HG02943 (cell line): ENCODE results near the gene VRK1.

Experiments used
- ATAC-seq: cut with Tn5 transposase; IDR thresholded peaks from one replicate; pipeline ENCODE4 v1.9.1; 2021; ENCODE audit warnings: mild to moderate bottlenecking, low read depth, moderate library complexity; ENCODE audit not compliant: unreplicated experiment

The VRK1 gene

DNA sequence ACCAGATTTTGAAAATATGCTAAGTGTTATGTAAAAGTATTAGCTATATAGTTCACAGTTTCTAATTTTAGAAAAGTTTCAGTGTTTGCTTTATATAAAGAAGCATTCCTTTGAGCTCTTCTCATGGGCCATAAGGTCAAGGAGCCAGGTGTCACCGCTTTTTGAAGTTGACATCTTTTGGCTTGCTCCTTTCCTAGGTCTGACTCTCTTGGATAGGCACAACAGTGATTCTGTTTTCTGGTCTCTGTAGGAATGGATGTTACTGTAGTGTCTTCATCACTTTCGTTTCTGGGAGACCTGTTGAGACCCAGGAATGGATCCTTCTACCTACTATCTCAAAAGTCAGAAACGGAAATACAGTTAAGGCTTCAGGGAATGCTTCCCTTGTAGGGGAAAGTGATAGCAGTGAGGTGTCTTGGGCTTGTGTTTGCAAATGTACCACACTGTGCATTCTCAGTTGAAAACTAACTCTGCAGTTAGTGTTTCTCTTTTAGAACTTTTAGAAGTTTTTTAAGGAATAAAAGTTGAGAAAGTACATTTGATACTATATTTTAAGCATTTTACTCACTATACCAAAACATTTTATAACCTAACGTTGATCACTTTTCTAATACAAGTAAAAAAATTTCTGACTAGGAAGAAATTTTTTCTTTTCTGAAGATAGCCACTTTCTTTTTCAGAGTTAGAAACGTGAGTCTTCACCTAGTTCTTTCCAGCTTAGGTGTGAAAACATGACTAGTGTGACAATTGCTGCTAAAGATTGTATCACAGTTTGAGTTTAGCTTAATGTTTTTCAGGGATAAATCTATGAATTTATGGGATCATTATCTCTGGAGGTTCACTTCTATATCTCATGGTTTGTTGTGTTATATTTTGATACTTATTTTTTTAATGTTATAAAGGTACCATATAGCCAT, 20.8 kb downstream of the VRK1 start:
- ATAC-seq, result no peak

DNA sequence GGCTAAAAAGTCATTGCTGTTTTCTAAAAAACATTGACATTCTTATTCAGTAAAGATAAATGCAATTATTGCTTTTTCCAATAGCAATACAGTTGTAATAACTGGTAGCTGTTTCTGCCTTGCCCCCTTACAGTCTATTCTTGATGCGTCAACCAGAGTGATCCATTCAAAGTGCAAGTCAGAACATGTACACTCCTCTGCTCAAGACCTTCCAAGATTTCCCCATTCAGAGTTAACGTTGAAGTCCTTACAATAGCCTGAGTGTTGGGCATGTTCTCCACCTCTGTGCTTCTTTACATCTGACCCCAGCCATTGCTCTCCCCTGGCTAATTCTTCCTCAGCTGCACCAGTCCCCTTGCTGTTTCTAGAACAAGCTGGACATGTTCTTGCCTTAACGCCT, 24.3 kb downstream of the VRK1 start:
- no peak for ATAC-seq

- ATAC-seq, result no peak
These were observed 26.5 kb downstream of the VRK1 start for GRCh38 chr14:96823652-96824051.

DNA sequence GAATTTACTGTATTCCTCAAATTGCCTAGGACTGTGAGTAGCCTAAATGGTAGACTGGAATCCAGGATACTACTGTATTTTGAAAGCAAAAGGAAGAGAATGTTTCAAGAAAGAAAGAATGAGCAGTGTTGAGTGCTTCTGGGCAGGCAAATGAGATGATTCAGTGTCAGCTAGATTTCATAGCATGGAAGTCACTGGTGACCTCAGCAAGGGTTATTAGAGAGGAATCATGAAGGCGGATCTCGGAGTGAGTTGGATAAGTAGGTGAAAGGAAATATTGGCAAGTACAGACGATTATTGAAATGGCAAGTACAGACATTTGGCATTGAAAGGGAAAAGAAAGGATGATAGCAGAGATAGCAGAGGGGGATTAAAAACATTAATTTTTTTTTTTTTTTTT, 27.1 kb downstream of the VRK1 start:
- ATAC-seq, result no peak

DNA sequence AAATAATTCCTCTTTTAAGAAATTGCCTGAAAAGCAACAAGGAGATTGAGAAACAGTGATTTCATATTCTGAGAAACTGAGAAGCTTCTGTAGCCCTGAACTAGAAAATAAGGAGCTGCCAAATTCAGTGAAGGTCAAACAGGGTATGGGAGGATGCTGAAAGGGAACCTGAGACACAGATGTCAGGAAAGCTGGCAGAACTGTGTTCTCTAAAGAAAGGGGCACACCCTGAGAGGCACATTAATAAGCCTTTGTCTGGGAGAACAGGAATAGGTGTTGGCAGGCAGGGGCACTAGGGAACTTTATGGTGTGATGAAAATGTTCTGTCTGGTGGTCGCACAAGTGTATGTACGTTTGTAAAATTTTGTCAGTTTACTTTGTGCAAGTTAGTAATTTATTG, 29.6 kb downstream of the VRK1 start:
- no peak for ATAC-seq

DNA sequence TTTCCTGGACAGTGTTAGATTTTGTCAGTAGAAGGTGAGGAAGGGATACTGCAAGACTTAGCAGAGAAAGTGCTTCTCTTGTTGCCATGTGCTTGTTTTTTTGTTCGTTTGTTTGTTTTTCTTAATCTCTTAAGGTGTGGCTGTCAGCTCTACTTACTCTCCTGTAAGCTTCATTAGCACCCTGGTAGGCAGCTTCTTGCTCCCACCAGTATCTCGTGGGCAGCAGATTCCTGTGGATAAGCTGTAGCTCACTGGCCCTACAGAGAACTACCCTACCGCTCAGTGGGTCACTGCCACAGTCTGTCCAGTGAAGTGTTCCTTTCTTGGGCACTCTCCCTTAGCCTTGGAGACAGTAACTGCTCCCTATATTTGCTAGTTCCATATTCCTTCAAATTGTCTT, 30.1 kb downstream of the VRK1 start:
- no peak for ATAC-seq

- no peak for ATAC-seq
These were observed 32.6 kb downstream of the VRK1 start for GRCh38 chr14:96829791-96830190.

- no peak for ATAC-seq
These were observed 33.8 kb downstream of the VRK1 start for GRCh38 chr14:96830946-96831345.

GRCh38 chr14:96832351-96832750, 35.2 kb downstream of the VRK1 start:
- ATAC-seq, result no peak

DNA sequence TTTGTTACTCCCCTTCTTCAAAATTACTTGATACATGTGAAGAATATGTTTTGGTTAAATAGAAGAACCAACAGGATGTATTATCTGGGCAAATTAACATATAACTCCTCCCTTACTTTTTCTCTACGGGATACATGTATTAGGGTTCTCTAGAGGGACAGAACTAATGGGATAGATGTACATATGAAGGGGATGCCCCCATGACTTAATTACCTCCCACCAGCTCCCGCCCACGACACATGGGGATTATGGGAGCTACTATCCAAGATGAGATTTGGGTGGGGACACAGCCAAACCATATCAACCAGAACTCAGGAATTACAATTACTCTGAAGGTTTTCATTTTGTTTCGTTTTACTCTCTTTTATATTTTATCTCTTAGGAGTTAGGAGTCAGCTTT, 41.3 kb downstream of the VRK1 start:
- ATAC-seq, result no peak

GRCh38 chr14:96839251-96839650, 42.1 kb downstream of the VRK1 start:
- ATAC-seq, result no peak

DNA sequence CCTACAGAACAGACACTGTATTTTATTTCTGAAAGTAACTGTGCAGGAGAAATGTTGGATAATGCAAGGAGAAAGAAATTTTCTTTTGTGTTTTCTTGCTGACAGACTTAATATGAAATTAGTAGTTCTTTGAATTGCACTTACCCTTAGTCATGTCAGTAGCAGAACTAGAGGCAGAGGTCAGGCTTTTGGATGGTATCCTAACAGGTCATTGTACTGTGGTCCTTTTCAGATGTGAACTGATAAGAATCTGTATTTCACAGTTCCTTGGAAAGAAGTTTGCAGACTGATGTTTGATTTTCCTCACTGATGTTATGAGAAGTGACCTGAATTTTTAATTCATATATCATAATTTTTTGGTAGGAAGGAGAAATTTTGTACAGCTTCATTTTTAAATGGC, 46.0 kb downstream of the VRK1 start:
- ATAC-seq, result no peak

DNA sequence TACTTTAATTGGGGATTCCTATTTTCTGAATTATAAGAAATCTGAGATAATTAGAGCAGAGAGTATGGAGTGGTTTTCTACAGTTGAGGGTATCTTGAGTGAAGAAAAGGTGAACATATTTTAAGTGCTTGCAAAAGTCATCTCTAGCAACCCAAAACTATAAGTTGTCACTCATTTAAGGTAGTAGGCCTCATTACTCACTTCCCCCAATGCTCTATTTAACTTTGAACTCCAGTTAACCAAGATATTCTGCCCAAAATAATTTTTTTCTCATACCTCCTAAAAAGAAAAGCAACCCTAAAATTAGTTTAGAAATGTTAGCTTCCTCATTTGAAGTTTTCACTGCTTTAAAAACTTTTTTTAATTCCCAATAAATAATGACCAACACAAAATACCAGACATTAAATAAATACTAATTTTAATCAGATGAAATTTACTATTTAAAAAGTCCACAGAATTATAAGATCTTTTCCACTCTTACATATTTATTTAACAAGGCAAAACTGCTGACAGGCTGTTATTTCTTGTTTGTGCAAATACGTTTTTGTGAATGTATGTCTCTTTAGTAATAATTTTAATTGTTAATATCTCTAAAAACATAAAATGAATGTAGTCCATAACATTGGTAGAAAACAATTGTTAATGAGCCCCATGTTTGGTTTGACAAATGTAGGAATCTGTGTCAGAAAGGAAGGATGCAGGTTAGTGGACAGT, 47.8 kb downstream of the VRK1 start:
- ATAC-seq, result no peak

DNA sequence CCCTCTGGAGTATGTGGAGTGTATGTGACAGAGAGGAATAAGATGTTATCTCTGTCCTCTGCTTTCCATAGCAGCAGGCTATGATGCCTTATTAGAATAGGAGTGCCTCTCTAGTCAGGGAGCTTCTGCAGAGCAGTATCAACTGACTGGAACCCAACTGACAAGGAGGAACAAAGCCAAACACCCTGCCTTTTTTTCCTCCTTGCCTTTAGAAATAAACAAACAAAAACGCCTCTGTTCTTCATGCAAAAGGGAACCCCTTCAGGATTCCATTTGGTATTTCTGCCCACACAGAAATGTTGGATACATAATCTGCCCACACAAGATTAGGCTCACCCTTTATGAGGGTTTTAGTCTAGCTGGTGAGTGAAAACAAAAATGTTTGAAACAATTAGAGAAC, 50.3 kb downstream of the VRK1 start:
- no peak for ATAC-seq

DNA sequence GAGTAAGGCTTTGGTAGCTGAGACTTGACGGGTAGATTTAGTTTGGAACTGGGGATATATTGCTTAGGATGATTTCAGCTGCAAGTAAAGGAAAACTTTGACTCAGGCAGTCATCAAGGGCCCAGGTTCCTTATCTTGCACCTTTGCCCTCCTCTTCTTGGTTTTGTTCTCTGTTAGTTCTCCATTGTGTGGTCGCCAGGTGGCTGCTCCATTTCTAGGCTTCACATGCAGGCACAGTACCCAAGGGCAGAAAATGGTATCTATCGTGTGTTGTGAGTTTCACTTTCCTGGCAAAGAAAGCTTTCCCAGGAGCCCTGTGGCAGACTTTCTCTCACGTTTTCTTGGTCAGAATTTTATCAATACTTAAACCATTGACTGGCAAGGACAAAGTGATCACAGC, 50.8 kb downstream of the VRK1 start:
- no peak for ATAC-seq

DNA sequence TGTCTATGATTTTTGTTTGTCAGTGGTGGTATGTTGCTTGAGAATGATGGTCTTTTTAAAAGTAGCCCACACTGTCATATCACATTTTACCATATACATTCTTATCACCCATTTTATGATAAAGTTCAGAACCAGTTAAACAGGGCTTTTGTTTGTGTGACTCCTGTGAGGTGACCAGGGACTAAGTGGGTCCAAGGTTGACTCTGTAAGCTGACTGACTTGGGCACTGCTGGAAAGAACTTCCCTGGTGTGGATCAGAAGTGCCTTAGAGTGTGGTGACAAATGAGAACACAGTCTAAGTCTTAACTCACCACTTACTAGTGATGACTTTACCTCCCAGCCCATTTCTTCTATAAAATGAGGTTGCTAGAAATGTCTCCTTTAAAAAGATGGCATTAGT, 52.6 kb downstream of the VRK1 start:
- ATAC-seq, result no peak

- ATAC-seq, result no peak
These were observed 54.7 kb downstream of the VRK1 start for GRCh38 chr14:96851694-96852381.

GRCh38 chr14:96852823-96853422, 55.7 kb downstream of the VRK1 start:
- ATAC-seq, result no peak

GRCh38 chr14:96858643-96859042, 61.5 kb downstream of the VRK1 start:
- no peak for ATAC-seq

DNA sequence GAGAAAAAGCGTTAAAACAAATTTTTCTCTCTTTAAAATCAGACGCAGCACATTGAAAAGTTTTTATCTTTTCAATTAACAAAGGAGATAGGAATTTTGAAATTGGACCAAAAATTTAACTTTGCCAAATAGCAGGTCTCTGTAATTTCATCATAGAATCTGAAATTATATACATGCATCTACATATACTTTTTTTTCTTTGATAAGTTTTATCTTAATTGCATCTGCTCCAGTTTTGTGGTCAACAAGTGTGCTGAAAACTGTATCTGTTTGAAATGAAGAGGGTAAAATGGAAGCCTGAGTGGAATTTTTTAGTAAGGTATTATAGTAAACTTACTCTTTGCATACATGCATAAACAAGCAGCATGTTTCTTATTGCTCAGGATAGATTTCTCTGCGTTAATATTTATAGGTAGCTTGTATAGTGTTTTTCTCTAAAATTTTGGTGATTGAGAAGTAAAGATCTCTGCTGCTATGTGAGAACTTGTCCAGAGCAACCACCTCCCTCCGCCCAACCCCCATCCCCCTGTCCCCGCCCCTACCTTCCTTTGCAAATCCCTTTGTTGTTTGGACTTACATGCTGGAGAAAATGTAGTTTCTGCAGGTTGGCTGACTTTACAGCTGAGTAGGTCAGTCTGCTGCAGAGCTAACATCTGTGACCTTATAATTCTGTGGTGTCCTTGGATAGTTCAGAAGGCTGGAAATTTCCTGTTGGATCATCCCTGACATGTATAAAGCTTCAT, 64.6 kb downstream of the VRK1 start:
- no peak for ATAC-seq
